Hippocampal formation (tissue), 2 donors: ENCODE measurements around the gene LENG8.
A peak's percentile ranks its signal among the peaks of the same experiment; 100 is the strongest.

Experiments
- DNase-seq, 2 donors: peaks; one replicate each; lab custom pipeline; 2025; lab: John Stamatoyannopoulos, UW

The LENG8 gene

DNA sequence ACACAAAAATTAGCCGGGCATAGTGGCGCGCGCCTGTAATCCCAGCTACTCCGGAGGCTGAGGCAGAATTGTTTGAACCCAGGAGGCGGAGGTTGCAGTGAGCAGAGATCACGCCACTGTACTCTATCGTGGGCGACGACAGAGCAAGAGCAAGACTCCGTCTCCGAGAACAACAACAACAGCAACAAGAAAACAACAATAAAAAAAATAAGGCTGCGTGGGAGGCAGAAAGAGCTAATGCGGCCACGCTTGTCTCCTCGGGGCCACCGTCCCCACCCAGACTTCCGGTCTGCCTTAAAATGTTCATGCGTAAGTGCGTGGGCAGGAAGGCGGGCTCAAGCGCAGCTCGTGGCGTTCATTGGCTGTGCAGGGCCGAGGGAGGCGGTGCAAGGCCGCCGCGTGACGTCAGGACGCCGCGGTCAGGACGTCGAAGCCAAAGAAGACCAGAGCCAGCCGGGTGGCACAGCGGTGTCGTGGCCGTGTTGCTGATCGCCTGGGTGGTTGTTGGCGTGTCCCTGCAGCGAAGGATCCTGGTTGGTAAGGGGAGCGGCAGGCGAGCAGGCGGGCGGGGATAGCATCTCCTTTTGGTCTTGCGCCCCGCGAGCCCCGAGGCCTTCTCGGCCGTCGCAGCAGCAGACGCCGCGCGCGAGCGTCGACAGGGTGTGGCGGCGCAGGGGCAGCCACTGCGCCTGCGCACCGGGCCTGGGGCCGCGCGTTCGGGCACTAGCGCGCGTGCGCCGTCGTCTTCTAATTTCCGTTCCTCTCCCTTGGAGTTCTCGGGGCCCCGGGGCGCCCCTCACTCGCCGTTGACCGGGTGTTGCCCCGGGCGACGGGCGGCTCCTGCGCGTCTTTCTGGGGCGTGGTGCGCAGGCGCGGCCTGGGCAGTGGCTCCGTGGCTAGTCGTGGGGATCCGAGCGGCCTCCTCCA lies at the start of gene LENG8:
LENG8 (plus strand) TSS at position 426 of the 927 bp plus-strand sequence. CDS start 2,146 bp downstream, outside the sequence.
- peak; percentile 95 to 98 for DNase-seq

DNA sequence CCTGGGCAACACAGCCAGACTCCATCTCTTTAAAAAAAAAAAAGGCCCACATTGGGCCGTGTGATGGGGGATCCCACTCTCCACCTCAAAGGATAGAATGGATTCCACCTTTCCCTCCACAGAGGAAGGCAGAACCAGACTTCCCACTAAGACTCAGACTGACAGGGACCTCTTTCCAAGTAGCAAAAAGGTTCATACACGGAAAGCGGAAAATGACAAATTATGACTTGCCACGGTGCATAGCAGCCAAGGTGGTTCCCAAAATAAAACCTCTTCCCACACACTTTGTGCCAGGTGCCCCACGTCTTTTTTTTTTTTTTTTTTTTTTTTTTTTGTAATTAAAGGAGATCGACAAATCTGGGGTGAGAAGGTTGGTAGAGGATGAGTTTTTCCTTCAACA lies 48.1 kb upstream of the LENG8 start:
- DNase-seq, result no peak

DNA sequence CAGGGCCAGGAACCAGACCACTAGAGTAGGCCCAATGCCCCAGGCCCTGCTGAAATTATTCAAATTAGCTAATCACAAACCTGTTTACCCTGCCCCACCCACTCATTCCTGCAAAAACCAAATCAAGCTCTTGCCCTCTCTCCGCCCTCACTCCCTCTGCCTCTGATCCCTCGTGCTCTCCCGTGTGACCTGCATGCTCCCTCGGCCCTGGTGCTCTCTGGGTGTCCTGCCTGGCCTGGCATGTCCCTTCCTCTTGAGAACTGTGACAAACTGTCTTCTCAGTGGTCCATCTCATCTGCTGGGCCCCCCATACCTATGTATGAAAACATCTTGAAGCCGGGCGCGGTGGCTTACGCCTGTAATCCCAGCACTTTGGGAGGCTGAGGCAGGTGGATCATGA lies 45.9 kb upstream of the LENG8 start:
- DNase-seq, result no peak

- DNase-seq, result no peak
Measured at GRCh38 chr19:54405628-54406027, 43.4 kb upstream of the LENG8 start.

GRCh38 chr19:54407780-54408179 lies 41.2 kb upstream of the LENG8 start:
- no peak for DNase-seq

DNA sequence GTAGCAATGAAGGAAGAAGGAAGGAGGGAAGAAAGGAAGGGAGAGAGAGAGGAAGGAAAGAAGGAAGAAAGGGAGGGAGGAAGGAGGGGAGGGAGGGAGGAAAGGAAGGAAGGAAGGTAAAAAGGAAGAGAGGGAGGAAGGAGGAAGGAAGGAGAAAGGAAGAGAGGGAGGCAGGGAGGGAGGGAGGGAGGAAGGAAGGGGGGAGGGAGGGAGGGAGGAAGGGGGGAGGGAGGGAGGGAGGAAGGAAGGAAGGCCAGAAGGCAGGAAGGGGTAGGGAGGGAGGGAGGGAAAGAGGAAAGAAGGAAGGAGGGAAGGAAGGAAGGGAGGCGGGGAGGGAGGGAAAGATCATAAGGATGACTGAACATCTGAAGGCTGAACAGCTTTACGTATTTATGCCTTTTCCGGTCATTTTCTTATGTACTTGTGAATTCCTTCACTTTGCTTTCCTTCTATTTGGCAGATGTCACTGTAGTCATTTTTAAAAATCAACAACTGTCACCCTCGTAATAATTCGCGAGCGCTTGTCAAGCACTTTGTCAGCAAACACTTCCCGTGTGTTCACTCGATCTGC lies 40.5 kb upstream of the LENG8 start:
- DNase-seq, result no peak

GRCh38 chr19:54411033-54411432 lies 38.0 kb upstream of the LENG8 start:
- DNase-seq, result no peak

DNA sequence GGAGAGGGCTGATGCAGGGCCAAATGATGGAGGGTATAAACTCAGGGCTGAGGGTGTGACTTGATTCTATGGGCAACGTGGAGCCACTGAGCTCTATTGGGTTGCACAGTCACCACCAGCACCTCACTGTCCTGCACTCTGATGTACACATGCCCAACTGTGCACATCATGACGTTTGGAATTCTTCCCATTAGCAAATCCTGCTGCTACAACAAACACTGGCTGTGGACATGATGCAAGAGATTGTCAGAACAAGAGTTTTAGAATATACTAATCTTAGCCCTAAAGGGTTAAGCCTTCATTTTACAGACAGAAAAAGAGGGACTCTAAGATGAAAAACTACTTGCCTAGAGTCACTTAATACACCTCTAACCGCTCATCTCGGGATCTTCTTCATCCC lies 36.1 kb upstream of the LENG8 start:
- no peak for DNase-seq

DNA sequence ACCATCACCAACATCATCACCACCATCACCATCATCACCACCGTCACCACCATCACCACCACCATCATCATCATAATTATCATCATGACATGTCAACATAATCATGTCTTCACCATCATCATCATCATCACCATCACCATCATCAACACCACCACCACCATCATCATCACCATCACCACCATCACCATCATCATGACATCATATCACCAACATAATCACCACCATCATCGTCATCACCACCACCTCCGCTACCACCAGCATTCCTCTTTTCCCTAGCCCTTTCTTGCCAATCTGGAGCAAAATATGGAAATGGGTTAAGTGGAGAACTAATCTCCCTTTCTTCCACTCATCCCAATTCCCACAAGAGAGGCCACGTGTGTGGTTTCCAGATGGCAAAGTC lies 34.8 kb upstream of the LENG8 start:
- no peak for DNase-seq

GRCh38 chr19:54415208-54415900 lies 33.6 kb upstream of the LENG8 start, which contains the start of gene TTYH1:
Gene TTYH1, plus strand, starts transcription at chr19:54415464. Its CDS starts 89 bp downstream, at chr19:54415553.
- DNase-seq, result peak in 1 of 2 donors; percentile 63

- no peak for DNase-seq
Measured at GRCh38 chr19:54415901-54416673, 32.9 kb upstream of the LENG8 start.

GRCh38 chr19:54416695-54417491 lies 32.1 kb upstream of the LENG8 start:
- DNase-seq, result no peak

DNA sequence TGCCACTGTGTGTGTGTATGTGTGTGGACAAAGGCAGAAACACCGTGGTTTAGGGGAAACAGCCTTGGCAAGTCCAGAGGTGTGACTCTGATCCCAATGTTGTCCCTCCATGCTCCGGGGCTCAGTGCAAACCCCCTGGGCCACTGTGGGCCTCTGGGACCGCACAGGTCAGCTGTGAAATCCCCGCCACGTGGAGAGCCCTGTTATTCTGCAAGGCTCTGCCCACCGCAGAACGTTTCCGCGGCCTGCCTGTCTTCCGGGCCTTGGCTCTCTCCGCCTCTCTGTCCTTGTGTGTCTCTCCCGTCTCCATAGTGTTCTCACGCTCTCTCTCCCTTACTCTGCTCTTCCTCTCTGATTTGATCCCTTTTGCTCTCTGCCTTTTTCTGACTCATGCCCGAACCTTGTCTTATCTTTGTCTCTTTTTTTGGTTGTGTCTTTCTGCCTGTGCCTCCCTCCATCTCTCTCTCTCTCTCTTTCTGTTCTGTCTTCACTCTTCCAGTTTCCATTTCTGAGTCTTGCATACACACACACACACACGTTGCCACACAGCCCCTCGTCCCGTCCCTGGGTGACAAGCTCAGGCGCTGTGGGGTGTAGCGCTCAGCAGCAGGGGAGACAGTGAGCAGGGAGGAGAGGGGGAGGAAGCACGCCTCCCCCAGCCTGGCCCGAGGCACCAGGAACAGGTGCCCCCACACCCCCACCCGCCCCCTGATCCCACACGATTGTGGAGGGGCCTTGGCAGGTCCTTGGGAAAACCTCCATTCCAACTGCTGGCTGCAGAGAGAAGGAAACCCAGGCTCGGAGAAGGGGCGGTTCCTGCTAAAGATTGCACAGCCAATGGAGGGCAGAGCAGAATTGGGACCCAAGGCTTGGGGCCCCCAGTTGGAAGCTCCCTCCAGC lies 30.7 kb upstream of the LENG8 start:
- DNase-seq, result peak; percentile 42 to 72

GRCh38 chr19:54418930-54419800 lies 29.8 kb upstream of the LENG8 start:
- no peak for DNase-seq

DNA sequence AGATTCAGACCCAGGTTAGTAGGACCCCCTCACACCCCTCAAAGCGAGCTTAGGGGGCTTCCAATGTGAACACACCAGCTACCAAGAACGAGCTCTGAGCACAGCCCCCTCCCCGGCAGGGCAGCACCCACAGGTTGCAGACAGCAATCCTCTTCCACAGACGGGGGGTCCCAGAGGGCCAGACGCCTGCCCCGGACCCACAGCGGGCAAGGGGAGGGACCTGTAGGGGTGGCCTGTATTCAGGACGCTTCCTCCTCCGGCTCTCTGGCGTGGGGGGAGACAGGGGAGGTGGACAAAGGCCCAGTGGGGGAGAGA lies 29.0 kb upstream of the LENG8 start:
- no peak for DNase-seq

DNA sequence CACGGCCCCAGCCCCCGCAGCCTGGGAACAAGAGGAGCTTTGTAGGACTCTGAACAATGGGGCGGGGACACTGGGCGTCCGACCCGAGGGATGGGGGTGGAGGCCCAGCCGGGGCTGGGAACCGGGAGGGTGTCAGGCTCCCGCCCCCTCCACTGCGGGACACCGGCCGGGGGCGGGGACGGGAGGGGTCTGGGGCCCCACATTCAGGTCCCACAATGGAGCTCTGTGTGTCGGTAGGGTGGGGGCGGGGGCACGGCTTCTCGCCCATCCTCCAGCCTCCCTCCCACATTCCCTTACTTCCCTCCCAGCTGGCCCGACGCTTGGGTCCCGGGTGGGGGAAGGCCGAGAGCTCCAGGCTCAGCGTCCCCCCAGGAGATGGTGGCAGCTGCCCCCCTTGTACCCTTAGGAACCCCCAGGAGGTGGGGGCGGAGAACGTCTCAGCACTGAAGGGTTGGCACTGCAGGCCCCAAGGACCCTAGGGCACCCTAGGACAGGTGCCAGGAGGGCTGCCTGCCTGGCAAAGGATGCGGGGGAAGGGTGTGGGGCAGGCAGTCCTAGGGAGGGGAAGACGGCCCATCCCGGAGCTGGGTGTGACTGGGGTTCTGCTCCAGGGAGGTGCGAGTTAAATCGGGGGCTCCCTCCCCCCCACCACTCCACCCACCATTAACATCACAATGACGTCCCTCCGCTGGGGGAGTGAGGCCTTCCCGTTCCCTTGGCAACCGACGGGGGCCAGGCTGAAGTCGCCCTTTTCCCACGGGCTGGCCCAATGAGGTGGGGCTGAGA lies 28.4 kb upstream of the LENG8 start:
- DNase-seq, result peak; percentile 97 to 99

DNA sequence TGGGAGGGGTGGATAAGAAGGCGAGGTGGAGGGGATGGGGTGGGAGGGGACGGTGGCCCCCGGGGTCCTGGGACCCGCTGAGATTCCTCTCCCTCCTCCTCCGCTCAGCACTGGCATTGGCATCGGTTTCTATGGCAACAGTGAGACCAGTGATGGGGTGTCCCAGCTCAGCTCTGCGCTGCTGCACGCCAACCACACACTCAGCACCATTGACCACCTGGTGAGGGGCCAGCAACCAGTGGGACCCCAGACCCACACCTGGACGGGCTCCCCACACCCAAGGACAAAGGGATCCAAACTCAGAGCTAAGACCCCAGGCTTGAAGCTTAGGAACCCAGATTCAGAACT lies 27.9 kb upstream of the LENG8 start:
- DNase-seq, result no peak

DNA sequence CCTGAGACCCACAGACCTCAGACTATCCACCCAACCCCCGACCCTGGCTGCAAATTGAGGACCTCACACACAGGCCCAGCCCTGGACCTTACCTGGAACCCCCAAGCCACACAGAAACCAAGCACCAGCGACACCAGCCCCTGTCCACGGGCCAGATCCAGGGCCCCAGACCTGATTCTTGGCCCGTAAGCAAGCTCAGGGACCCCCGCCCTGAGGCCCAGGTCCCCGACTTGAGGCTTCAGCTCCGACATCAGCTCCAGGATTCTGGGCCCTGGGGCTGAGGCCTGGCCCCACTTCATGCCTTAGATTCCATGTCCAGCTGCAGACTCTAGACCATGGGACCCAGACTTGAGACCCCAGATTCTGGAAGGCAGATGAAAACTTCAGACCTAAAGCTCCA lies 27.5 kb upstream of the LENG8 start:
- DNase-seq, result no peak
